Measurements from ENCODE around the gene NRGN.

Gene NRGN

GRCh38 chr11:124756033-124756752 is 16.5 kb downstream of the NRGN start:
- DNase-seq (ENCODE audit: low read depth in 1 of 2, low spot score in 1 of 2), result no peak
- Histone ChIP-seq H3K27me3 (ENCODE audit: insufficient read depth, poor library complexity, severe bottlenecking) (peaks cover 20% of the 10 kb centered on the region), H3K27ac (replicated peaks) (no peak overlapping the region), H3K4me3 (replicated peaks; ENCODE audit: insufficient read depth, low read length) (no peak overlapping the region)
- TF ChIP-seq CTCF (IDR thresholded peaks at IDR 0.05; ENCODE audit: insufficient read depth, low read length), result no peak
- TF ChIP-seq GABPA (IDR thresholded peaks at IDR 0.05; ENCODE audit: low read depth), result no peak
- no peak for TF ChIP-seq POLR2AphosphoS5 (IDR thresholded peaks at IDR 0.05; ENCODE audit: low read depth)
- no peak for TF ChIP-seq SPI1 (IDR thresholded peaks at IDR 0.05; ENCODE audit: borderline replicate concordance, low read depth)
- no peak for TF ChIP-seq REST (IDR thresholded peaks at IDR 0.05; ENCODE audit: insufficient replicate concordance, low read depth)

- no peak for DNase-seq (ENCODE audit: low read depth in 1 of 2, low spot score in 1 of 2)
- no peak for TF ChIP-seq SPI1 (IDR thresholded peaks at IDR 0.05; ENCODE audit: borderline replicate concordance, low read depth)
- no peak for TF ChIP-seq GABPA (IDR thresholded peaks at IDR 0.05; ENCODE audit: low read depth)
- TF ChIP-seq CTCF (IDR thresholded peaks at IDR 0.05; ENCODE audit: insufficient read depth, low read length), result no peak
- no peak for TF ChIP-seq REST (IDR thresholded peaks at IDR 0.05; ENCODE audit: insufficient replicate concordance, low read depth)
- no peak for TF ChIP-seq POLR2AphosphoS5 (IDR thresholded peaks at IDR 0.05; ENCODE audit: low read depth)
- Histone ChIP-seq H3K4me3 (replicated peaks; ENCODE audit: insufficient read depth, low read length) (no peak overlapping the region), H3K27ac (replicated peaks) (no peak overlapping the region), H3K27me3 (ENCODE audit: insufficient read depth, poor library complexity, severe bottlenecking) (peaks cover 26% of the 10 kb centered on the region)
Measured at GRCh38 chr11:124756753-124757227, 17.0 kb downstream of the NRGN start.

- H3K27ac ChIP-seq (replicated peaks), result no peak overlapping the region
- DNase-seq (ENCODE audit: low read depth in 1 of 2, low spot score in 1 of 2), result no peak
- TF ChIP-seq SPI1 (IDR thresholded peaks at IDR 0.05; ENCODE audit: borderline replicate concordance, low read depth) (no peak), GABPA (IDR thresholded peaks at IDR 0.05; ENCODE audit: low read depth) (no peak), REST (IDR thresholded peaks at IDR 0.05; ENCODE audit: insufficient replicate concordance, low read depth) (no peak), CTCF (IDR thresholded peaks at IDR 0.05; ENCODE audit: insufficient read depth, low read length) (no peak), POLR2AphosphoS5 (IDR thresholded peaks at IDR 0.05; ENCODE audit: low read depth) (no peak)
- peaks cover 29% of the 10 kb centered on the region for H3K27me3 ChIP-seq (ENCODE audit: insufficient read depth, poor library complexity, severe bottlenecking)
- H3K4me3 ChIP-seq (replicated peaks; ENCODE audit: insufficient read depth, low read length), result no peak overlapping the region
Measured at GRCh38 chr11:124757320-124757719, 17.6 kb downstream of the NRGN start.
